ENCODE measurements around the gene ELL2.

Gene ELL2

DNA sequence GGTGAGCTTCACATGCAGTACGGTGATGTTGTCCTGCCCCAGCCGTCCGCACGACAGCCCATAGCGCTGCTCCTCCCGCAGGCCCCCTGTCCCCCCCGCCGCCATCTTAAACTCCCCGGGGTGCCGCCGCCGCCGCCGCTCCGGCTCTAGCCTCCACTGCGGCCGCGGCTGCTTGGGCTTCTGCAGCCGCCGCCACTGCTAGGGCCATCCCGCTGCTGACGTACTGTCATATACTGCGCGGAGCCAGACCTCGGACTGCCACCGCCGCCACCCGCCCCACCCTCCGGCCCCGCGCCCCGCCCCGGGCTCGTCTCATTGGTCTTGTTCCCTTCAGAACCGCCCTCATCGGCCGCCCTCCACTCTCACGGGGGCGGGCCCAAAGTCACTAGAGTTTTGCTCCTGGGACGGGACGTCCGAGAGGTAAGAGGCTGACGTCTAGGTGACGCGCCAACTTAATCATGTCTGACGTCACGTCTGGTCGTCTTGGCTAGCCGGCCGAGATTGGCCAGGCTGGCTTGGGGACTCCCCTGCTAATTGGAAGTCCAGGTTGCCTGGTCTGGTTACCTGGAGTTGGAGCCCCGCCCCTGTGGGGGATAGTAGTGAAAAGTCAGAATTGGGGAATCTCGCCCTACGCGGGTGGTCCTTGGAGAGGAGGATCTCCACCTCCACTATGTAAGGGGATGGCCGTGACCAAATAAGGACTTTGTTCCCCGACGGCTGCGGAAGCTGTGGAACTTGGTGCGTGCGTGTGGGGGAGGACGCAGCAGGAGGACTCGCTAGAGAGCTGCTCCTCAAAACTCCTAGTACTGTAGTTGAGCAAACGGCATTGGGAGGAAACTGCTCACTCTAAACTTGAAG is at the start of gene ELL2:
Gene ELL2, minus strand, starts transcription at position 235 of the 858 bp plus-strand sequence. Its CDS starts 130 bp downstream, at position 105.
- peak; percentile 100 for DNase-seq

DNA sequence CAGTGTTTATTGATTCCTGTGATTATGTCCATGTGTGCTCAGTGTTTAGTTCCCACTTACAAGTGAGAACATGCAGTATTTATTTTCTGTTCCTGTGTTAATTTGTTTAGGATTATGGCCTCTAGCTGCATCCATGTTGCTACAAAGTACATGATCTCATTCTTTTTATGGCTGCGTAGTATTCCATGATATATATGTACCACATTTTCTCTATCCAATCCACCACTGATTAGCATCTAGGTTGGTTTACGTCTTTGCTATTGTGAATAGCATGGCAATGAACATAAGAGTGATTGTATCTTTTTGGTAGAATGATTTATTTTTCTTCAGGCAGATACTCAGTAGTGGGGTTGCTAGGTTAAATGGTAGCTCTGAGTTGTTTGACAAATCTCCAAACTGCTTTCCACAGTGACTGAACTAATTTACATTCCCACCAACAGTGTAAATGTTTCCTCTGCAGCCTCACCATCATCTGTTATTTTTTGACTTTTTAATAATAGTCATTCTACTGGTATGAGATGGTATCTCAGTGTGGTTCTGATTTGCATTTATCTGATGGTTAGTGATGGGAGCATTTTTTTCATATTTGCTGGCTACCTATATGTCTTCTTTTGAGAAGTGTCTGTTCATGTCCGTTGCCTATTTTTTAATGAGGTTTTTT is 47.5 kb upstream of the ELL2 start:
- DNase-seq: peak; percentile 61

DNA sequence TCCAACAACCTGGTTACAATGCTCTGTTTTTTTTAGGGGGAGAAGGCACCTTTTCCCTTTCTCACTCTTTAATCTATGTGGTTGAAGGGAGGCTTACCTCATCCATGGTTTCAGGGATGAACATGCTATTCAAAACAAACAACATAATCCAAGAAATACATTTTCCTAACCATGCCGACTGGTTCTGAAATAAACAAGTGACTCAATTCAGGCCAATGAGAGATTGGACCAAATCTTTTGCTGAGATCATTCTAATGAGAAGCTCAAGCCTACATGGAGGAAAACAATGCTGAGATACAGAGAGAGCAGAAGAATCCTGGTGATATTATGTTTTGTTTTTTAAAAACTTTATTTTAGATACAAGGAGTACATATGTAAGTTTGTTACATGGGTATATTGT is 46.8 kb upstream of the ELL2 start:
- no peak for DNase-seq

DNA sequence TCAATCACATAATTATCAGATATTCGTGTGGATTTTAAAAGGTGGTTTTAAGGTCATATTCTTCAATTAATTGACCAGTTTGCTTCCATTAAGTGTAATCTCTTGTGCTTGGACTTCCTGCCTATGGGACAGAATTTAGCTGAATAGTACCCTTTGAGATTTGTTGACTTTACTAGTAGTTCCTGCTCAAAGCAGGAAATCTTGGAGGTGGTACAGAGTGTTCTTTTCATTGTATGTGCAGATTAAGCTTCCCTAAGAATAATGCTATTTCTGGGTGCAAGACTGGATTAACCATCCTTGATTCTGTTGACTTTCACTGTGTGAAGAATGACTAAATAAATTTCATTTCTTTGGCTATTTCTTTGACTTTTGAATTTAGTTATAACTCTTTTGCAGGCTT is 45.4 kb upstream of the ELL2 start:
- DNase-seq: no peak

DNA sequence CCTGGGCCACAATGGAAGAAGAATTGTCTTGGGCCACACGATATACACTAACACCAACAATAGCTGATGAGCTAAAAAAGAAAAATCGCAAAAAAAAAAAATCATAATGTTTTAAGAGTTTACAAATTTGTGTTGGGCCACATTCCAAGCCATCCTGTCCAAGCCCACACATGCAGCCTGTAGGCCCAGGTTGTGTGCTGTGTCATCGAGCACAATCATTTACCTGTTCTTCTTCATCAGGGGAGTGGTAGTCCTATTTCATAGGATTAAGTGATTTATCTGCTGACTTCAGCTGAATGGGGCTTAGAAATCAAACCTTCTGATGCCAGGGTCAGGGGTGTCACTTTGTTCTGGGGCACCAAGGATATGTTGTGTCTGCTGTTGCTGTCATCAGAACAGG is 44.6 kb upstream of the ELL2 start:
- DNase-seq: no peak

DNA sequence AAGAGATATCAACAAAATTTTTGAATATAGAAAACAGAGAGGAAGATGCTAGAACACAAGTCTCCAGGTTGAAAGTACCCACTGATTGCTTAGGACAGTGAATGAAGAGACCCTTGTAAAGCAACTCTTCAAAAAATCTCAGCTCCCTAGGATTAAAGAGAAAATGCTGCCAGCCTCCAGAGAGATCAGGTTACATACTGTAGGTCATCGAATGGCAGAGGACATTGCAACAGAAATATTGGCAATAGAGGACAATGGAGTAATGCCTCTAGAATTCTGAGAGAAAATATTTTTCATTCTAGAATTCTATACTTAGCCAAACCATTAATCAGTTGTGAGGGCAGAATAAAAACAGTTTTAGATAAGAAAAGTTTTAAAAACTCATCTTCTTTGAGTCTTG is 43.1 kb upstream of the ELL2 start:
- no peak for DNase-seq

DNA sequence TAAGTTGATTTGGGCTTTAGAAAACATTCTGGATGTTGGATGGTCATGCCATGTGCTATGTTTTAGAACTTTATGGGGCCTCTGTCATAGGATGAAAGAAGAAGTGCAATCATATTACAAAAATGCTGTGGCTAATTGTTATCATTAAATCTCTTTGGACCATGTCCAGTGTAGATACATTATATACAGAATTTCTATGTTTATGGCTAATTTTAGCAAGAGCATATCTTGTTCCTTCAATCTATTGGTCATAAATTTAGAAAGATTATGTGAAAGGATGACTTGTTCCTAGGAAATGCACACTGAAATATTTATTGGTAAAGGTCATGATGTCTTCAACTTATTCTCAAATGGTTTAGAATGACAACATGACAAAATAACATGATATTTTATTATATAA is 42.4 kb upstream of the ELL2 start:
- DNase-seq: peak; percentile 74

DNA sequence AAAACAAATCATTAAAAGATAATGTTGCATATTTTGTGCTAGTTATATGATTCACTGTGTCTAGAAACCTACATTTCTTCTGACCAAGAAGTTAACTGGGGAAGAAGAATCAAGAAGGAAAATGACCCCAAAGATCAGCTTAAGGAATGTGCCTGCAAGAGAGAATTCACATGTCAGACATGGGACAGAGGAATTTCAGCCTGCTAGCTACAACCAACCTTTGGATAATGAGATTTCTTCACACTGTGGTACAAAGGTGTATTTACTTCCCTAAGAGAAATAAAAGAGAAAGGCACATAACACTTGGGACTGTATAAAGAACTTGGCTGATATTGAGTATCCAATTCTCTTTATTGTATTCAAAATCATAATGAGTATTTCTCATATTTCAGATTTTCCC is 39.6 kb upstream of the ELL2 start:
- DNase-seq: peak; percentile 49

DNA sequence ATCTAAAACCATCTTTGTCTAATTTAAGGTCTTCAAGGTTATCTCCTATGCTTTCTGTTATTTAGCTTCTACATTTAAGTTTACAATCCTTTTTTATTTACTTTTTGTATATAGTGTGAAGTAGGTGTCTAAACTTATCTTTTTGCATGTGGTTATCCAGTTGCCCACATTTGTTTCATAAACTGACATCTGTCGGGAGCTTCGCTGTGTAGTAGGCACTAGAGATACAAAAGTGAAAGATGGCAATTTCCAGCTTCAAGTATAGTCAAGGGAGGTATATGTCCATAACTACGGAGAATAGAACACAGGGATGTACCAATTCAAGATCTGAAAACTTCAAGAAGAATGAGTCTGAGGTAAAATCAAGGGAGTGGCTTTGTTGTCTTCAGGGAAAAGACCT is 38.7 kb upstream of the ELL2 start:
- no peak for DNase-seq

DNA sequence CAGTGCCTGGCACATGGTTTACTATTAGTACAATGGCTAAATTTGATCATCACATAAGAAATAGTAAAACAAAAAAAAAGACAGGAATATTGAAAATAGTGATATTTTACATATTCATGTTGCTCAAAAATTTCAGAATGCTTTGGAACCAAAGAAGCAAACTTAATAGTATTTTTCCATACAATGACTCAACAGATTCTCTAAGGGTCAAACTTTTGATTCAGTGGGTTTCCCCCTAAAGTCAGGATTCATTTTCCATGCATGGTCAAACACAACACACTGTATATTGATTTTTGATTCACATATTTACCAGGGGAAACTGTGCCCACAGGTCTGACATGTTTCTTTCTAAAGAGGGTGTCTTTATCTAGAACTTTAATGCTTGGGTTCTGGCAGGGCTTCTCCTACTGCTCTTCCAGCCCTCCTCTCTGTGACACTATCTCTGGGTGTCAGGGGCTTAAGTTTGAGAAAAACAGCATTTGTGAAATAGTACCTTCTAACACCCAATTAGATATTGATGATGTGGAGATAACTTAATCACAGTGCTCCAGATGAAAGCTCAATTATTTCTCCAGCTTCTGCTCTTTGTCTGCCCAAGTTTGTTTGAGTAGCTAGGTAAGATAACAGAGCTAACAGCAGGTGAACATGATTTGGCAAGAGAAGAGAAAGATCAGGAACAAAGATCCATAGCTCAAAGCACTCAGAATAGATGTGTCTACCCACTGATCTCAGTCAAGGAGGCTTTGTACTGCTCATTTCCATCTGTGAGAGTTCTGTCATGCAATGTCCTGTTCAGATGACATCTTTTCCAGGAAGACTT is 35.5 kb upstream of the ELL2 start:
- DNase-seq: no peak

DNA sequence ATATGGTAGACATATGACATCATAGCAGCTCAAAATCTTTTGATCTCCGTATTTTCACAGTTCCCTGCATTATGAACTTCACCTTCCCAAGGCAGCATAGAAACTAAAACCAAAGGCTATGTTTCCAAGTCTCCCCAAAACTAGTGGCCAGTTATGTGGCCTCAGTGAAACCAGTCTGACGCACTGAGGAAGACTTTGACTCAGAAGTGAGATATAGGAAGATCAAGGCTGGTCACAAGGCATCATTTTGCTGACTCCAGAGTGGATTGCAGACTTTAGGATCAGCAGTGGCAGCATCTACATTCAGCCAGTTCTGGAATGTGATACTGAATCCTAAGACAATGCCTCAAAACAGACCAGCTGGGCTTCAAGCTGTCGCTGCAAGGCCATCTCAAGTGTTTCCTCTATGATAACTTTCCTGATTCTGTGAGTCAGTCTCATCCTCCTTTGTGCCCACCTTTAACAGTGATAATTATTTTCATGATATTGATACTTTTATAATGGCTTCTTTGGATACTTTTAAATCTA is 34.4 kb upstream of the ELL2 start:
- DNase-seq: no peak

DNA sequence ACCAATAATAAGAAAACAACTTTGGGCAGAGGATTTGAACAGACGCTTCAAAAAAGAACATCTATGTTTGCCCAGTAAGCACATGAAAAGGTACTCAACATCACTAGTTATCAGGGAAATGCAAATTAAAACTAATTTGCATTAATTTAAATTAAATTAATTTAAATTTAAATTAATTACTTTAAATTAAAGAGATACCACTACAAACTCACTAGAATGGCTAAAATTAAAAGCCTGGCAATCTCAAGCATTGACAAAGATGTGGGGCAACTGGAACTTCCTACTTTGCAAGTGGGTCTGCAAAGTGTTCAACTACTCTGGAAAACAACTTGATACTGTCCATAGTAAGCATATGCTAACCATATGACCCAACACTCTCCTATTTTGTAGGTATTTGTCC is 32.1 kb upstream of the ELL2 start:
- DNase-seq: no peak

DNA sequence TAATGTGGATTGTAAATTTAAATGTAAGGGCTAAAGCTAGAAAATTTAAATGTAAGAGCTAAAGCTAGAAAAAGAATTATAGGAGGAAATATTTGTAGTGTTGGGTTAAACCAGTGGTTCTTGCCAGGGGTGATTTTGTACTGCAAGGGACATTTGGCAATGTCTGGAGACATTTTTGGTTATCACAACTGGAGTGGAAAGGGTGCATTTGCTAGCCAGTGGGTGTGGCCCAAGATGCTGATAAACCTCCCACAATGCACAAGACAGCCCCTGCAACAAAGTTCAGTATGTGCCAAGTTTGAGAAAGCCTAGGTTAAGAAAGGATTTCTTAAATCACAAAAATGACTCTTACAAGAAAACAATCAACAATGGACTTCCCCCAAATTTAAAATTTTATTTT is 31.6 kb upstream of the ELL2 start:
- DNase-seq: no peak

DNA sequence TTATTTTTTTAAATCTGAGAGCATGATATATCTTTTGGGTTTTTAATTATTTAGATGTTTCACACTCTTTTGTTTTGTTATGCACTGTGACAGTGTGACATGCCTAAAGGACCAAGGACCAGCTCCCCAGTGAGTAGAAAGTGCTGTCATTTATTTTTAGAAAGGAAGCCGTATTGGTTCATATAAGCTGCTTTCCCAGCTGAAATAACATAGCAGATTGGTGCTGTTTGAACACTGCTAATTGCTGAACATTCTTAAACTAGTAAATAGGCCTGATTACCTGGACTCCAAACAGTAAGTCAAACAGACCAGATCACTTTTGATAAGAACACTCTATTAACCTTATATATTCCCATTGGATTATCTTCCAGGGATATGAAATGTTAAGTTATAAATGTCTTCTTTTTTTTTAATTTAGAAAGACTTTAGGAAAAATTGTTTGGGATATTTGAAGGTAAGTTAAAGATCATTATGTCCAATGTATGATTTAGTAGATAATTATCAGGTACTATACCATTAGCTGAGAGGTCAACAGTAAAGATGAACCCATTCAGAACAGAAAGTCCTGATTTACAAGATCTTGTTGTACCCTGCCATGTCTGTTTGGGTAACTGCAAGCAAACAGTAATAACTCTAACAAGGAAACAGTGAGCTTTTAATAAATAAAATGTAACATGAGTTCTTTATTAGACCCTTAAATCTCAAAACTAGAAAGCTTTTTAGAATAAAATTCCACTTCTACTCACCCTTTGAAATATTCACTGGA is 27.8 kb upstream of the ELL2 start:
- DNase-seq: no peak

DNA sequence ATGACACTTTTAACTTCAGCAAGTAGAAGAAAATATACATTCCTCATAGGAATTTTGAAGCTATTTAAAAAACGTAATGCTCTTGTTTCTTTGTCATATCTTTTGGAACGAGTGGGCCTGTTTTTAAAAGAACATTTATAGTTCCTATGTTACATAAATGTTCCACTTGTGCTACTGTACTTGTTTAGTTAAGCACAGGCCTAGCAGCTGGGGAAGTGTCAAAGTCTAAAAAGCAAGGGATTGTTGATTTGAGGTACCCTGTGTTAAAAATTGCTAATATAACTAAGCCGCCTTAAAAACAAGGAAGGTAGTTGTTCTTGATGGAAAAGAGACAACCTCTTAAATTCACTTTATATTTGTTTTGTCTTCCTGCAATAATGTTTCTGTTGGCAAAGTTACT is 27.2 kb upstream of the ELL2 start:
- DNase-seq: no peak

DNA sequence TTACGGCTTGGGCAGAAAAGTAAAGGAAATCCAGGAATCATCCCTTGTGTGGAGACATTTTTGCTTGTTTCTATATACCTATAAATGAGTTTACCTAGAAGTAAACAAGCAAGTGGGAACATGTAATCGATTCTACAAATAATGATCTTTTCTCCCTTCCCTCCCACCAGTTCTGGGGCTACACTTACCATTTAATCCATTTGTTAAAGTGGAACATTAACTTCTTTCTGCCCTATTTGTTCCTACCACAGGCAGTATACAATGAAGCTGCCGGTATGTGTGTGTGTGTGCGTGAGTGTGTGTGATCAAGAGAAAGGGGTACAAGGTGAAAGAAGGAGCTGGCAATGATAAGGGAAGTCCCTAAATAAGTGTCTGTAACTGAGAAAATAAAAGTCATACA is 26.4 kb upstream of the ELL2 start:
- DNase-seq: no peak

DNA sequence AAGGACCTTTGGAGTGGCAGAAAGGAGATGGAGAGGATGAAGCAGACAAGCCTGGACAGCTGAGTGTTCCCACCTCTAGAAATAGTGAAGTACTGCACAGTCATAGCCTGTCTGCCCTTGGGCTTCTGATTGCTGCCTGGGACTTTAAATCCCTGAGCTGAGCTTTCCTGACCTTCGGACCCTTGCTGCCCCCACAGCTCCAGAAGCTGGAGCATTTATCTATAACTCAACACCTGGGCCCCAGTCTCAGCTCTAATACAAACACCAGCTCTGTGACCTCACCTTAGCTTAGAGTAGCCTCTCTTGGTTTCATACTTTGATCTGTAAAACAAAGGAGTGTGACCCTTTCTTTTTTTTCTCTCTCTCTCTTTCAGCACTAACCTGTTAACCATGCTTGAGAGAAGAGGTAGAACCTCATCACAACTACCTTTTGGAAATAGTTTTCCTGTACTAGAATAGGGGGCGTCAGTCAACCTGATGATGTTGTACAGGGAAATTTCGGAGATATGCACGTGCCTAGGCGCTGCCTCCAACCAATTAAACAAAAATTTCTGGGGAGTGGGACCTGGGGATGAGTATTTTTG is 25.4 kb upstream of the ELL2 start:
- no peak for DNase-seq

DNA sequence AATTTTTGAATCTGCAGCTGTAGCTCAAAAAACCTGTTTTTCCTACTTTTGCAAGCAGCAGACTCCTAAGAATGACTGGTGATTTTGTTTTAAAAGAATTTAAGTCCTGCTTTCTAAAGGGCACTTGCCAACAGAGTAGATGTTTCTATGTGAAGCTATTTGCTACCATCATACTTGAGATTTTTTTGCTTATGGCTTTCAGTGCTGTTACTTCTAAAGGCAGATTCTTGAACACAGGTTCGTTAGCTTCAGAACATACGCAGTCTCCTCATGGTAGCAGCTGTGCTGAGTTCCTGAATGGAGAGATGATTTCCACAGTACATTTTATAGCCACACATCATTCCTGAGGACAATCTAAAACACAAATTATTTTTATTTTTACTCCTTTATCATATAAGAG is 24.4 kb upstream of the ELL2 start:
- no peak for DNase-seq

DNA sequence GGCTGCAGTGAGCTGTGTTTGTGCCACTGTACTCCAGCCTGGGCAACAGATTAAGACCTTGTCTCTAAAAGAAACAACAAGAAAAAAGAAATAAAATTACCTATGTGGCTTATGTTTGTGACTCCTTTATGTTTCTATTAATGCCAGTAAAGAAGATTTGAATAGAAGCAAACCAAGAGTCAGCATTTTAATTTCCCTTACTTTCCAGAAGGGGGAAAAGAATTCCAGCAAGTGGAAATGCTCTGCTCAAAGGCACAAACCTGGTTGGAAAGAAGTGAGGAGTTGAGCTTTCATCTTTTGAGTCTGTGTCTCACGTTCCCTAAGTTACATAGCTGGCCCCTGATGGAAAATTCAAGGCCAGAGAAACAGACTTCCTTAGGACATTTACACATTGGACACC is 23.6 kb upstream of the ELL2 start:
- DNase-seq: no peak

DNA sequence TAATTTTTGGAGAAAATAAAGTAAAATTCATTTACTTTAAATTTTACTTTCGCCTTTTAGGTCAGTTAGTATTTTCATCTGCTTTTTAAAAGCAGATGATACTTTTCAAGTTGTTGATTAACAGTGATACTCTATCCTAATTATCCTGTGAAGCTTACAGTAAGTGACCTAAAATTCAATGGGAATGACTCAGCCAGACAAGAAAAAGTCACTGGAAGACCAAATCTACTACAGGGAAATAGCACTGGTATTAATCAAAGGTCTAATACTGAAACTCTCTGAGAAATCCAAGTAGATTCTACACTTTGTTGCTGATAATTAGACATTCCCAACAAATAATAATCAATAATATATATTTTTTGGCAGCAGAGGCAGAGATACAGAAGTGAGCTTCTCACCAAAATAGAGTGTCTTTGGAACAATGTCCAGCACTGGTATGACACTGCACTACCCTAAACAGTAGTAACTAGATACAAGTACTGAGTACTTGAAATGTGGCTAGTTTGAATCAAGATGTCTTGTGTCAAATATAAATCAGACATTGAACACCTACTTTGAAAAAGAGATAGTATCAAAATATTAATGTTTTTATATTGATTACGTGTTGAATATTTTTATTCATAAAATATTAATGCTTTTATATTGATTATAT is 22.8 kb upstream of the ELL2 start:
- DNase-seq: peak; percentile 56

DNA sequence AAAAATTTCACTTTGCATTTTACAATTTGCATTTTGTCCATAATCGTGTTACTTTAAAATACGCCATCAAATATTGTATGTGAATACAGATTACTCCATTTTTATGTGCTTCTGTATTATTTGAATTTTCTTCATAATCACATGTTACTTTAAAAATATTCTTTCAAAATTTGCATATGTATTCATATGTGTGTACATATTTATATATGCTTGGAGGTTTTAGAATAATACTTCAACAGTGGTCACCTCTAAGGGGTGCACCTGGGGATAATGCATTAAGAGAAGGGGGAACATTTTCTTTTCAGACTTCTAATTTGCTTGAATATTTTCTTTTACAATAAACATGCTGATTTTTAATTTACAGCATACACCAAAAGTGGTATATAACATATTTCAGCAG is 21.9 kb upstream of the ELL2 start:
- no peak for DNase-seq

DNA sequence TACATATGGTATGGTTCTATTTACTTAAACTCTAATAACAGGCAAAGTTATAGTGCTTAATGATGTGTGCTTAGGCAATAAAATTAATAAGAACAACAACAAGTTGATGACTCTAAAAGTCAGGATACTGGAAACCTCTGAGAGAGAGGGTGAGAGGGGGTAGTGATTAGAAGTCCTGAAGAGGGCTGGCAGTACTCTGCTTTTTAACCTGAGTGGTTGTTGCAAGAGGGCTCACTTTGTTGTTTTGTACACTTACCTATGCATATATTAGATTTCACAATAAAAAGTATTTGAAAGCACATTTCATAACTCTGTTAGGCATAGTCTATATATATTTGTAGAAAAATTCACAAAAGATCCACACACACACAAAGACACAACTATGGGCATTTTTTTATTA is 21.4 kb upstream of the ELL2 start:
- DNase-seq: no peak
